GM23248 (cell line): ENCODE data around the gene DTX1. TPM values are rescaled to one million over a fixed set of nuclear protein-coding genes. Genes with fewer than 3 reads are reported as not detected.

Experiments
- DNase-seq: peaks from one replicate; pipeline ENCODE4 v3.0.0-alpha.2; 2015
- H2AFZ ChIP-seq: fragments of 200-600 bp; sonication (generic); 2 replicates; pipeline ENCODE4 v1.6.1; 2016; ENCODE audit warnings: antibody characterized with exemption
- H3F3A ChIP-seq: fragments of 200-600 bp; sonication (generic); 2 replicates; pipeline ENCODE4 v1.6.1; 2016; ENCODE audit warnings: mild to moderate bottlenecking, antibody characterized with exemption, mixed run types; ENCODE audit not compliant: insufficient read depth
- H3K27ac ChIP-seq: fragments of 200-600 bp; sonication (generic); 2 replicates; pipeline ENCODE4 v1.5.1; 2016; ENCODE audit warnings: mild to moderate bottlenecking
- H3K27me3 ChIP-seq: fragments of 200-600 bp; sonication (generic); replicated peaks from 2 replicates; pipeline ENCODE4 v1.6.1; 2016; ENCODE audit warnings: mild to moderate bottlenecking; ENCODE audit not compliant: insufficient read depth
- H3K36me3 ChIP-seq: fragments of 200-600 bp; sonication (generic); 2 replicates; pipeline ENCODE4 v1.6.1; 2016; ENCODE audit warnings: low read depth, mild to moderate bottlenecking
- H3K4me1 ChIP-seq: fragments of 200-600 bp; sonication (generic); 2 replicates; pipeline ENCODE4 v1.6.1; 2016; ENCODE audit warnings: mild to moderate bottlenecking; ENCODE audit not compliant: insufficient read depth
- H3K4me2 ChIP-seq: fragments of 200-600 bp; sonication (generic); one replicate; pipeline ENCODE4 v1.6.1; 2016; ENCODE audit warnings: mild to moderate bottlenecking; ENCODE audit not compliant: unreplicated experiment
- H3K4me3 ChIP-seq: fragments of 200-600 bp; sonication (generic); 2 replicates; pipeline ENCODE4 v1.5.1; 2016; ENCODE audit warnings: mild to moderate bottlenecking
- H3K79me2 ChIP-seq: fragments of 200-600 bp; sonication (generic); 2 replicates; pipeline ENCODE4 v1.6.1; 2016; ENCODE audit warnings: mild to moderate bottlenecking; ENCODE audit not compliant: insufficient read depth
- H3K9ac ChIP-seq: fragments of 200-600 bp; sonication (generic); 2 replicates; pipeline ENCODE4 v1.6.1; 2016; ENCODE audit warnings: mild to moderate bottlenecking
- H3K9me2 ChIP-seq: fragments of 200-600 bp; sonication (generic); 2 replicates; pipeline ENCODE4 v1.6.1; 2016; ENCODE audit warnings: mixed run types, mild to moderate bottlenecking, moderate library complexity; ENCODE audit not compliant: insufficient read depth
- H3K9me3 ChIP-seq: fragments of 200-600 bp; sonication (generic); one replicate; pipeline ENCODE4 v1.6.1; 2017; ENCODE audit warnings: low read depth
- H4K20me1 ChIP-seq: fragments of 200-600 bp; sonication (generic); 2 replicates; pipeline ENCODE4 v1.6.0; 2016; ENCODE audit not compliant: insufficient read depth
- EZH2 ChIP-seq: fragments of 200-600 bp; sonication (generic); IDR thresholded peaks from 2 replicates; pipeline ENCODE4 v1.6.1; 2018; ENCODE audit warnings: antibody characterized with exemption, mild to moderate bottlenecking; ENCODE audit not compliant: insufficient read depth, poor library complexity, severe bottlenecking
- EZH2phosphoT487 ChIP-seq: fragments of 200-600 bp; sonication (generic); IDR thresholded peaks from 2 replicates; pipeline ENCODE4 v1.6.1; 2018; ENCODE audit warnings: antibody characterized with exemption, moderate library complexity, mild to moderate bottlenecking, low read depth; ENCODE audit not compliant: insufficient read depth
- WGBS, 2 experiments: methylation state at CpG; one replicate each; pipeline ENCODE4 v1.1.6; 2015 to 2017; ENCODE audit warnings: low lambda C conversion rate in 2 of 2, low coverage in 1 of 2; ENCODE audit errors: missing lambda C conversion rate in 2 of 2; 5-methylcytosine and 5-hydroxymethylcytosine counted together
- in situ Hi-C: fragments of 300-500 bp; cut with MboI; formaldehyde crosslinking; loops from 2 replicates; pipeline ENCODE4 v1.15.0; 2020
- polyA plus RNA-seq: library from polyadenylated mRNA; unstranded; fragments of >200 nt; fragmentation: Nextera tagmentation; extraction: Ambion mirVana; gene quantifications from 2 replicates; pipeline ENCODE4 v1.2.1, GENCODE V29; 2016
- total RNA-seq: library from RNA; depleted of rRNA; stranded (reverse); fragments of >200 nt; shearing (Covaris generic); gene quantifications from 2 replicates; pipeline ENCODE4 v1.2.3, GENCODE V29; 2014

The DTX1 gene
- total and polyA plus RNA-seq, 2 experiments from 2014 or later = not detected

DNA sequence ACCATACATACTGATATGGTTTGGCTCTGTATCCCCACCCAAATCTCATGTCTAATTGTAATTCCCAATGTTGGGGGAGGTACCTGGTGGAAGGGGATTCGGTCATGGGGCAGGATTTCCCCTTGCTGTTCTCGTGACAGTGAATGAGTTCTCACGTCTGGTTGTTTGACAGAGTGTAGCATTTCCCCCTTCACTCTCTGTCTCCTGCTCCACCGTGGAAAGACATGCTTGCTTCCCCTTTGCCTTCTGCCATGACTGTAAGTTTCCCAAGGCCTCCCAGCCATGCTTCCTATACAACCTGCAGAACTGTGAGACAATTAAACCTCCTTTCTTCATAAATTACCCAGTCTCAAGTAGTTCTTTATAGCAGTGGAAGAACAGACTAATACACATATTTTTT is 28.8 kb upstream of the DTX1 start:
- H3K4me2 ChIP-seq = no peak overlapping the region
- H3K9me2 ChIP-seq = no peaks in the 10 kb centered on the region
- no peak overlapping the region for H3K4me3 ChIP-seq
- in situ Hi-C loops = no loop called here
- no peaks in the 10 kb centered on the region for H3K79me2 ChIP-seq
- H3K4me1 ChIP-seq = no peaks in the 10 kb centered on the region
- H3K9ac ChIP-seq = no peak overlapping the region
- no peaks in the 10 kb centered on the region for H4K20me1 ChIP-seq
- H3K36me3 ChIP-seq = no peaks in the 10 kb centered on the region
- no peak for DNase-seq
- peaks cover 6% of the 10 kb centered on the region for H3K27me3 ChIP-seq
- TF ChIP-seq EZH2phosphoT487 (no peak), EZH2 (no peak)
- H3K27ac ChIP-seq = no peak overlapping the region
- H2AFZ ChIP-seq = no peak overlapping the region
- H3F3A ChIP-seq = no peaks in the 10 kb centered on the region
- WGBS, 2 experiments = 25 to 27% methylated on average over 4 of the region's 4 CpGs
- no peaks in the 10 kb centered on the region for H3K9me3 ChIP-seq

DNA sequence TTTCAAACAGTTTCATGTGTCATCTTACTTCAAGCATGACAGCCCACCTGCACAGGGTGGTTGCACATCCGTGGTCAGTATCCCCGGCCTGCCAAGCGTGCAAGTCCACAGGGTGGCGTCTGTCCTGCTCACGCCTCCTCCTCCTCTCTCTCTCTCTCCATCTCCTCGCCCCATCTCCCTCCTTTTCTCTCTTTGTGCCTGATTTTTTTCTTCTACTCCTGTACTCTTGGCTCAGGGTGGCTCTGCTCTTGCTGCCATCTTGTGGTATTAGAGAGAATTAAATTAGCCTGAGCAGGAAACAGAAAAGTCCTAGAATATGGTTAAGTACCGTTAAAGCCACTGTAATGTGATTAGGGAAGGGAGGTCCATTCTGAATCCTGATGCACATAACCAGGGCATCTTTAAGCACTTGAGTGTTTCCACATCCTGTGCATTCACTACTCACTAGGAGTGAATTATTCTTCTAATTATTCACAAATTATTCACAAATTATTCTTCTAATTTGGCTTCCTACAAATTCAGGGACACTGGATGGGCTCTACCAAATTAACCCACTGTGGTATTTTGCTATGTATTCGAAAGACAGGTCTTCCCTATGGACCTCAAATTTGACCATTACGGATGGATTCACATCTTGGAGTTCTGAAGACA is 25.5 kb upstream of the DTX1 start:
- no peaks in the 10 kb centered on the region for H3K9me3 ChIP-seq
- H3K79me2 ChIP-seq = no peaks in the 10 kb centered on the region
- no peaks in the 10 kb centered on the region for H4K20me1 ChIP-seq
- TF ChIP-seq EZH2 (no peak), EZH2phosphoT487 (no peak)
- WGBS, 2 experiments = 2% methylated on average over 9 of the region's 9 CpGs
- H3K36me3 ChIP-seq = no peaks in the 10 kb centered on the region
- peak; percentile 73 for DNase-seq
- H3K4me1 ChIP-seq = no peaks in the 10 kb centered on the region
- in situ Hi-C loops = no loop called here
- H3K27ac ChIP-seq = no peak overlapping the region
- no peak overlapping the region for H2AFZ ChIP-seq
- no peaks in the 10 kb centered on the region; the same call in none of the 2 replicates for H3K27me3 ChIP-seq
- no peak overlapping the region for H3K4me2 ChIP-seq
- H3K4me3 ChIP-seq = no peak overlapping the region
- H3K9ac ChIP-seq = no peak overlapping the region
- no peaks in the 10 kb centered on the region for H3K9me2 ChIP-seq
- H3F3A ChIP-seq = no peaks in the 10 kb centered on the region

DNA sequence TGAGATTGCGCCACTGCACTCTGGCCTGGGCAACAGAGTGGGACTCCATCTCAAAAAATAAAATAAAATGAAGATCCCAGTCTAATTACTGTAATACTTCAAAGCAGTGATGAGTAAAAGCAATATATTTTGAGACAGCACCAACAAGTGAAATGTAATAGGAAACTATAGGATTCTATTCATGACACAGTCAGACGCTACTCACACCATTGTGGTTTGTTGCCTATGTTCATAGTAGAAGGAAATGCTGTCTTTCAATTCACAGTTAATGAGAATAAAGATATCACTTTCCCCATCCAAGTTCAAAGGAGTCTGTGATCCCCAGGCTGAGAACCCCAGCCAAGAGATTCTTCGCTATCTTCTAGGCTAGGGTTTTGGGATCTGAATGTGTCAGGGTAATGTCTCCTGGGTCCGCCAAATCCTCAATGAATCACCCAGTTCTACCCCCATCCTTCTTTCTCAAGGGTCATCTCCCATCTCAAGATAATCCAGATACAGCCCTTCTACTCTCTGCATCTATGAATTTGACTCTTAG is 16.6 kb upstream of the DTX1 start:
- no peaks in the 10 kb centered on the region for H3K9me3 ChIP-seq
- peaks cover 10% of the 10 kb centered on the region for H3F3A ChIP-seq
- H4K20me1 ChIP-seq = no peaks in the 10 kb centered on the region
- H3K4me3 ChIP-seq = no peak overlapping the region
- H3K9me2 ChIP-seq = no peaks in the 10 kb centered on the region
- H3K27me3 ChIP-seq = no peaks in the 10 kb centered on the region; the same call in 1 of the 2 replicates
- H3K79me2 ChIP-seq = no peaks in the 10 kb centered on the region
- no peak for DNase-seq
- peaks cover 10% of the 10 kb centered on the region for H3K4me1 ChIP-seq
- TF ChIP-seq EZH2phosphoT487 (no peak), EZH2 (no peak)
- no peak overlapping the region for H3K4me2 ChIP-seq
- no peak overlapping the region for H3K9ac ChIP-seq
- no peaks in the 10 kb centered on the region for H3K36me3 ChIP-seq
- WGBS, 2 experiments = 75 to 76% methylated on average over 4 of the region's 4 CpGs
- no peak overlapping the region for H3K27ac ChIP-seq
- in situ Hi-C loops = loop anchor here (10.0 kb wide), 2 partner anchors 105 to 135 kb away; partner anchors contain the start of gene CFAP73
- H2AFZ ChIP-seq = peak overlapping the region; percentile 32; the same call in 1 of the 2 replicates

DNA sequence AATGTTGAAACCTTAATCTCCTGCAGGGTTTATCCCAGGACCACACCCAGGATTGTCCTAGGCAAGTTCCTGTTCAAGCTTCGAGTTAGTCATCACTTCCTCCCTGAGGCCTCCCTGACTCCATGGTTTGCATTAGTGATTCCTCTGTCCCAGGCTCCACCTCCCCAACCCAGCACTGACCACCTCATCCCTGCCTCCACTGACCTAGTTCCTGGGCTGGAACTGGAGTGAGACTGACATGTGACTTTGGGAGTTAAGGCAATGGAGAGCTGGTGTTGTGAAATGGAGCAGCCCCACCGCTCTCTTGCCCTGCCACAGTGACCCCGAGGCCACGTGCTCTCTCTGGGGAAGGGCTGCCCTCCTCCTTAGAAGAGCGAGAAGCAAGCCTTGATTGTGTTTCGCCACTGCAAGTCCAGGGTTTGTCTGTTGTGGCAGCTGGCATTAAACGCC is 15.8 kb upstream of the DTX1 start:
- H3K27me3 ChIP-seq = no peaks in the 10 kb centered on the region; the same call in 1 of the 2 replicates
- H3K9me2 ChIP-seq = no peaks in the 10 kb centered on the region
- in situ Hi-C loops = loop anchor here (10.0 kb wide), 2 partner anchors 104 to 134 kb away; partner anchors contain the start of gene CFAP73
- peaks cover 10% of the 10 kb centered on the region for H3F3A ChIP-seq
- WGBS, 2 experiments = 47 to 49% methylated on average over 7 of the region's 7 CpGs
- H3K4me1 ChIP-seq = peaks cover 10% of the 10 kb centered on the region
- DNase-seq = peak; percentile 89
- no peaks in the 10 kb centered on the region for H3K9me3 ChIP-seq
- no peak overlapping the region for H3K4me3 ChIP-seq
- 0 out of 2 replicates have a peak overlapping the region, but pooled peaks have one; percentile 7 for H3K27ac ChIP-seq
- TF ChIP-seq EZH2phosphoT487 (no peak), EZH2 (no peak)
- no peaks in the 10 kb centered on the region for H4K20me1 ChIP-seq
- no peak overlapping the region for H3K4me2 ChIP-seq
- no peaks in the 10 kb centered on the region for H3K79me2 ChIP-seq
- H3K9ac ChIP-seq = no peak overlapping the region
- peak overlapping the region; percentile 32; the same call in 1 of the 2 replicates for H2AFZ ChIP-seq
- no peaks in the 10 kb centered on the region for H3K36me3 ChIP-seq
